HG03196 (cell line): ENCODE data around the gene ALPL.
"Not testable (repeated sequence)": the region's sequence is repeated elsewhere in the genome, so short reads cannot be mapped to it uniquely, and the experiment has no call there.

Experiments used
- ATAC-seq: cut with Tn5 transposase; IDR thresholded peaks from one replicate; pipeline ENCODE4 v1.9.1; 2021; ENCODE audit not compliant: unreplicated experiment

The ALPL gene

GRCh38 chr1:21553116-21553926, 44.1 kb downstream of the ALPL start:
- no peak for ATAC-seq

- ATAC-seq: no peak
These were observed 50.8 kb downstream of the ALPL start for GRCh38 chr1:21559788-21560567.

GRCh38 chr1:21560916-21561638, 51.9 kb downstream of the ALPL start:
- no peak for ATAC-seq

GRCh38 chr1:21562896-21563295, 53.7 kb downstream of the ALPL start:
- no peak for ATAC-seq

- no peak for ATAC-seq
These were observed 54.7 kb downstream of the ALPL start for GRCh38 chr1:21563971-21564370.

GRCh38 chr1:21564521-21565095, 55.4 kb downstream of the ALPL start:
- no peak for ATAC-seq

- no peak for ATAC-seq
These were observed 56.1 kb downstream of the ALPL start for GRCh38 chr1:21565285-21565684.

- not testable (repeated sequence) for ATAC-seq
These were observed 57.1 kb downstream of the ALPL start for GRCh38 chr1:21566361-21566760.

GRCh38 chr1:21567241-21568005, 58.2 kb downstream of the ALPL start:
- ATAC-seq: no peak

- ATAC-seq: no peak
These were observed 59.0 kb downstream of the ALPL start for GRCh38 chr1:21568006-21568746.

GRCh38 chr1:21568809-21569385, 59.7 kb downstream of the ALPL start:
- no peak for ATAC-seq

- no peak for ATAC-seq
These were observed 60.8 kb downstream of the ALPL start for GRCh38 chr1:21569820-21570527.

GRCh38 chr1:21570528-21570875, 61.3 kb downstream of the ALPL start:
- ATAC-seq: no peak

GRCh38 chr1:21570885-21571284, 61.7 kb downstream of the ALPL start:
- ATAC-seq: no peak

- ATAC-seq: no peak
These were observed 63.0 kb downstream of the ALPL start for GRCh38 chr1:21572221-21572620.

- no peak for ATAC-seq
These were observed 63.6 kb downstream of the ALPL start for GRCh38 chr1:21572735-21573277.

- ATAC-seq: no peak
These were observed 64.3 kb downstream of the ALPL start for GRCh38 chr1:21573475-21573874.

GRCh38 chr1:21573971-21574465, 64.8 kb downstream of the ALPL start:
- no peak for ATAC-seq
